Upper lobe of right lung (tissue), 1 donor: ENCODE data around the gene TAS2R3. TPM values are rescaled to one million over a fixed set of nuclear protein-coding genes. Genes with fewer than 3 reads are reported as not detected.
"Not testable (repeated sequence)": the region's sequence is repeated elsewhere in the genome, so short reads cannot be mapped to it uniquely, and the experiment has no call there.

Source experiments
- ATAC-seq: fragments of 200-7000 bp; cut with Tn5 transposase; one replicate; pipeline ENCODE4 v1.9.1; 2020; ENCODE audit warnings: mild to moderate bottlenecking, moderate library complexity
- DNase-seq: peaks from one replicate; pipeline ENCODE4 v3.0.0-alpha.2; 2020
- H3K27ac ChIP-seq: fragments of 200-600 bp; one replicate; pipeline ENCODE4 v1.8.0; 2022
- H3K27me3 ChIP-seq: fragments of 200-600 bp; one replicate; pipeline ENCODE4 v1.8.0; 2022; ENCODE audit warnings: mild to moderate bottlenecking
- H3K36me3 ChIP-seq: fragments of 200-600 bp; one replicate; pipeline ENCODE4 v1.8.0; 2022
- H3K4me1 ChIP-seq: fragments of 200-600 bp; one replicate; pipeline ENCODE4 v1.8.0; 2022
- H3K4me3 ChIP-seq: fragments of 200-600 bp; one replicate; pipeline ENCODE4 v1.8.0; 2022; ENCODE audit warnings: mild to moderate bottlenecking
- H3K9me3 ChIP-seq: fragments of 200-600 bp; one replicate; pipeline ENCODE4 v1.8.0; 2022
- CTCF ChIP-seq: fragments of 200-600 bp; IDR thresholded peaks from one replicate; pipeline ENCODE4 v1.8.0; 2022; ENCODE audit warnings: antibody characterized with exemption
- intact Hi-C: fragments of 100-400 bp; cut with DNase I; formaldehyde crosslinking; loops from one replicate; pipeline ENCODE4 v1.11.0; 2022
- total RNA-seq: library from RNA; stranded (reverse); fragmentation: NEBNext Ultra II Directional; extraction: Animal tissue kit (Norgen Biotek cat#: 25700); gene quantifications from one replicate; pipeline ENCODE4 v1.2.1, GENCODE V29; 2021
- donor health status: DM: no; HTN: yes; CAD: no; lungs with severe emphysema.

The TAS2R3 gene
- total RNA-seq, 1 donor from 2014 or later, result 1.6 TPM

- no peak for ATAC-seq
- no peak overlapping the region for H3K27ac ChIP-seq
These were observed 11.3 kb upstream of the TAS2R3 start for GRCh38 chr7:141752634-141753033.

DNA sequence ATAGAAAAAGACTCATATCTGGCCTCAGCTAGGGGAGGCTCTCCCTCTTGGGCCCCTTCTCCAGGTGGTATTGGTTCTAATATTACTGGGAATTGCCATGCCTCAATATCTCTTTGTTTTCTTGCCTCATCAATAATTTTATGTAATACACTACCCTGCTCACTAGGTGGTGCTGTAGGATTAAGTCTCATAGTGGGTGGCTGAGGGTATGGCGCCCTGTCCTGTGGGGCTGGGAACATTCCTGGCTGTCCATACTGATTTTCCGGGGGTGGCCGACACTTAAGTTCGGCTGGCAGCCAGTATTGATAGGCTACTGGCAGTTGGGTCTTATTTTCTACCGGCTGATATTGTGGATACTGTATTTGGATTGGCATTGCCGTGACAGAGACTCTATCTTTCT, 9.0 kb upstream of the TAS2R3 start:
- Histone ChIP-seq H3K4me1 (no peaks in the 10 kb centered on the region), H3K27me3 (no peaks in the 10 kb centered on the region), H3K36me3 (peaks cover 79% of the 10 kb centered on the region), H3K27ac (no peak overlapping the region), H3K9me3 (peaks cover 20% of the 10 kb centered on the region), H3K4me3 (no peak overlapping the region)
- no peak for DNase-seq
- ATAC-seq, result peak; percentile 52
- TF ChIP-seq CTCF, result peak; percentile 45
- intact Hi-C loops, result no loop called here

More at GRCh38 chr7:141752634-141753033, 11.3 kb upstream of the TAS2R3 start:
- DNase-seq, result no peak
- Histone ChIP-seq H3K4me1 (no peaks in the 10 kb centered on the region), H3K9me3 (peaks cover 20% of the 10 kb centered on the region), H3K36me3 (peaks cover 83% of the 10 kb centered on the region), H3K4me3 (no peak overlapping the region), H3K27me3 (no peaks in the 10 kb centered on the region)
- peak; percentile 33 for TF ChIP-seq CTCF
- intact Hi-C loops, result no loop called here

DNA sequence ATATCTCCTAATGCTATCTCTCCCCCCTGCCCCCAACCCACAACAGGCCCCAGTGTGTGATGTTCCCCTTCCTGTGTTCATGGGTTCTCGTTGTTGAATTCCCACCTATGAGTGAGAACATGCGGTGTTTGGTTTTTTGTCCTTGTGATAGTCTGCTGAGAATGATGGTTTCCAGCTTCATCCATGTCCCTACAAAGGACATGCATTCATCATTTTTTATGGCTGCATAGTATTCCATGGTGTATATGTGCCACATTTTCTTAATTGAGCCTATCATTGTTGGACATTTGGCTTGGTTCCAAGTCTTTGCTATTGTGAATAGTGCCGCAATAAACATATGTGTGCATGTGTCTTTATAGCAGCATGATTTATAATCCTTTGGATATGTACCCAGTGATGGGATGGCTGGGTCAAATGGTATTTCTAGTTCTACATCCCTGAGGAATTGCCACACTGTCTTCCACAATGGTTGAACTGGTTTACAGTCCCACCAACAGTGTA, 6.2 kb downstream of the TAS2R3 start:
- ATAC-seq, H3K27me3 ChIP-seq, H3K9me3 ChIP-seq, H3K36me3 ChIP-seq, intact Hi-C loops, H3K4me1 ChIP-seq, DNase-seq, H3K27ac ChIP-seq, H3K4me3 ChIP-seq: not testable (repeated sequence)

- no peaks in the 10 kb centered on the region for H3K4me1 ChIP-seq
- H3K27me3 ChIP-seq, result no peaks in the 10 kb centered on the region
- H3K9me3 ChIP-seq, result no peaks in the 10 kb centered on the region
- DNase-seq (no peak), ATAC-seq (no peak)
- TF ChIP-seq CTCF, result no peak
- H3K36me3 ChIP-seq, result peaks cover 36% of the 10 kb centered on the region
- intact Hi-C loops, result no loop called here
- H3K4me3 ChIP-seq, result no peak within 1 kb of the TSS
- H3K27ac ChIP-seq, result no peak within 1 kb of the TSS
These were observed 12.5 kb downstream of the TAS2R3 start, which contains the start of gene TAS2R4 for GRCh38 chr7:141776374-141776773. TAS2R4 (plus strand) TSS chr7:141776674; CDS start chr7:141778489, 1,815 bp downstream.

DNA sequence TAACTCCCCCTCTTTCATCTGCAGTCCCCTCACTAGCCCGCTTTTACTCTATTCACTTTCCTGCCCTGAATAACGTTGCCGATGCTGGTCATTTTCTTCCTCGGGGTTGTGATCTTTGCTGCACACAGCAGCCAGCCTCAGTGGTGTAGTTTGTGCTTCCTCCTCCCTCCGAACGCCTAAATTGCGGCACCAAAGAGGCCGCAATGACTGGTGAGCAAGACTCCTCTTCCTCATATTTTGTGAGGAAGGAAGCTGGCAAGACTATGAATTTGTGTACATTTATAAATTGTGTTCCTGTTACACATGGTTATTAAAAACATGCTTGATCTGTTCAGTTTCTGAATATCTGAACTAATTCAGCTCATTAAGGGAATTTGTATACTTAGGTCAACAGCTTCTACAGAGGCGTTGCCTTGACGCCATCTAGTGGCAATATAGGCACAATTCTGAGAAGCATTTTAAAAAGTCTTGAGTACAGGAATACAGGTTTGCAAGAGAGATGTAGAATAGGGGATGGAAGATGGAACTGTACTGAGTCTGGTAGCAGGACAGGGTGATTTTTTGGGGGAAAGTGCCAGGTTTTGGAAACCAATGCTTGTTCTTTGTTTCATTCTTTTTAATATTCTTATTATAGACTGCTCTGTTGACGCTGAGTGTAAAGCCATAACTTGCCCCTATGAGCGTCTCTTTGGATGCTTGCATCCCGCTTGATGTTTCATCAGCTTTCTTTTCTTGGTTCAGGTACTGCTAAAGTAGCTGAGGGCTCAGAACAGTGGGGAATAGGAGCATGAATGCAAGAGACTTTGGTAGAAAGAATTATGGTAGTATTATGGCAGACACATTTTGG, 22.0 kb downstream of the TAS2R3 start:
- no peak overlapping the region for H3K4me3 ChIP-seq
- peak; percentile 78 for TF ChIP-seq CTCF
- no peak overlapping the region for H3K27ac ChIP-seq
- intact Hi-C loops, result no loop called here
- no peaks in the 10 kb centered on the region for H3K4me1 ChIP-seq
- H3K27me3 ChIP-seq, result no peaks in the 10 kb centered on the region
- peak; percentile 79 for ATAC-seq
- DNase-seq, result no peak
- H3K9me3 ChIP-seq, result no peaks in the 10 kb centered on the region
- H3K36me3 ChIP-seq, result no peaks in the 10 kb centered on the region

DNA sequence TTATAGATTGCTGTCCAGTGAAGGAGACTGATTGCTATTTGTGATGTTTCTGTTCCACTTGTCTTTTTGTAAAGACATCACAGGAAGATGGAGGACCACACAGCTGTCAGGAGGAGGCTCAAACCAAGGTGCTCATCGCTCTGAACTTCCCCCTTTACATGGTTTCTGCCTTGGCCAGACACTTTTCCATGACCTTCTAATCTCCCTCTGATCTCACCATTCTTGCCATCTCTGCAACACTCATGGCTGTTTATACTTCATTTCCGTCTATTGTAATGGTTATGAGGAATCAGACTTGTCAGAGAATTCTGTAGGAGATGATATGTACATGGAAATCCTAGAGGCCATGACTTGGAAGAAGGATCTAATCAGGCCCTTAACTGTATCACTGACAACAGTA, 24.4 kb downstream of the TAS2R3 start:
- H3K4me1 ChIP-seq, result no peaks in the 10 kb centered on the region
- no peak for TF ChIP-seq CTCF
- intact Hi-C loops, result no loop called here
- H3K27me3 ChIP-seq, result no peaks in the 10 kb centered on the region
- peaks cover 1% of the 10 kb centered on the region for H3K36me3 ChIP-seq
- no peak overlapping the region for H3K4me3 ChIP-seq
- no peaks in the 10 kb centered on the region for H3K9me3 ChIP-seq
- ATAC-seq (no peak), DNase-seq (no peak)
- H3K27ac ChIP-seq, result no peak overlapping the region
